ENCODE measurements around the gene BICC1. TPM values are rescaled to one million over a fixed set of nuclear protein-coding genes. Genes with fewer than 3 reads are reported as not detected.
"Not testable (repeated sequence)": the region's sequence is repeated elsewhere in the genome, so short reads cannot be mapped to it uniquely, and the experiment has no call there.

Gene BICC1
- total and polyA plus RNA-seq, 9 donors: 15.2 to 26.9 (median 19.7) TPM

GRCh38 chr10:58857251-58857805 is 344.7 kb downstream of the BICC1 start:
- no peak overlapping the region for H3K27ac ChIP-seq (ENCODE audit: low read length)
- H3K4me3 ChIP-seq (ENCODE audit: low read length): no peak overlapping the region
- no peaks in the 10 kb centered on the region for H3K27me3 ChIP-seq (ENCODE audit: control insufficient read depth, insufficient read depth, low read length)
- H3K4me1 ChIP-seq (ENCODE audit: control insufficient read depth, insufficient read depth, low read length): peaks cover 22% of the 10 kb centered on the region
- WGBS (ENCODE audit: insufficient coverage): 100% methylated on average over 1 of the region's 3 CpGs
- no peaks in the 10 kb centered on the region for H3K36me3 ChIP-seq (ENCODE audit: control insufficient read depth, insufficient read depth, low read length)
- DNase-seq: no peak
- peaks cover 2% of the 10 kb centered on the region for H3K9me3 ChIP-seq (replicated peaks; ENCODE audit: control insufficient read depth, low read depth, low read length)

- not testable (repeated sequence) for DNase-seq; H3K4me3 ChIP-seq (ENCODE audit: low read length); H3K27me3 ChIP-seq (ENCODE audit: control insufficient read depth, insufficient read depth, low read length); H3K27ac ChIP-seq (ENCODE audit: low read length); H3K9me3 ChIP-seq (replicated peaks; ENCODE audit: control insufficient read depth, low read depth, low read length); H3K36me3 ChIP-seq (ENCODE audit: control insufficient read depth, insufficient read depth, low read length)
- peaks cover 22% of the 10 kb centered on the region for H3K4me1 ChIP-seq (ENCODE audit: control insufficient read depth, insufficient read depth, low read length)
- WGBS (ENCODE audit: insufficient coverage): no CpG with 5 or more reads among the region's 1 CpG
Measured at GRCh38 chr10:58858123-58858522, 345.5 kb downstream of the BICC1 start.

DNA sequence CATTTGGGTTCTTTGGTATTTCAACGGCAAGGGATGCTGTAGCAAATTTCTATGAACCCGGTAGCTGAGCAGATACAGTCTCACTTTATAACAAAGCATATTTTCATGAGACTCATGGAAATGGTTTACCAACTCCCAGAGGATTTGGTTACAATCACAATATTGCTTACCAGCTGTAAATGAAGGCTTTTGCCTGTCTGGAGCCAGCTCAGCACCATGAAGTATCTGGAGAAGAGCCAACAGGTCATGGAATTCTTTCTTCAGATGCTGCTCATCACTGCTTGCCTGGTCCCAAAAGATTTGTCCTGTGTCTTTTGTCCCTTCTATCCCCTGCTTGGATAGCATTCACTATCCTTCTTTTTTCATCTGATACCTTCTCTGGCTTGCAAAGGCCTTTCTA is 346.9 kb downstream of the BICC1 start:
- no peak overlapping the region for H3K27ac ChIP-seq (ENCODE audit: low read length)
- DNase-seq: no peak
- H3K27me3 ChIP-seq (ENCODE audit: control insufficient read depth, insufficient read depth, low read length): no peaks in the 10 kb centered on the region
- 60% methylated on average over 2 of the region's 2 CpGs for WGBS (ENCODE audit: insufficient coverage)
- no peaks in the 10 kb centered on the region for H3K36me3 ChIP-seq (ENCODE audit: control insufficient read depth, insufficient read depth, low read length)
- no peak overlapping the region for H3K4me3 ChIP-seq (ENCODE audit: low read length)
- H3K4me1 ChIP-seq (ENCODE audit: control insufficient read depth, insufficient read depth, low read length): peaks cover 22% of the 10 kb centered on the region
- H3K9me3 ChIP-seq (replicated peaks; ENCODE audit: control insufficient read depth, low read depth, low read length): peaks cover 2% of the 10 kb centered on the region

DNA sequence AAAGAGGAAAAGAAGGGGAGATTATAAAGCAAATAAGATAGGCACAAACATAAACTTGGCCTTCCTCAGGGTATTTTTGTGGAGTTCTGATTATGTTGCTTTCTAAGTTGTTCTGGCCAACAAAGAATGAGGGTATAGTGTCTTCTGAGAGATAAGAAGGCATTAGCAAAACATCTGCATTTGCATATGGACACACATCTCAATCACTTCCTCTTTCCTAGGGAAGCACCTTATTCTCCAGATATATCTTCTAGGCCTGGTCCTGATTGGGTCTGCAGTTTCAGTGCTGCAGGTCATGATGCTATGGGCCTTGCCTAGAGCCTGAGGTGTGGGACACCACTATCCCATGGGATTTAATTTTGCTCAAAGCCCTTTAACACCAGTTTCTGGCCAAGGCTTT is 355.0 kb downstream of the BICC1 start:
- Histone ChIP-seq H3K4me3 (ENCODE audit: low read length) (no peak overlapping the region), H3K27ac (ENCODE audit: low read length) (no peak overlapping the region), H3K9me3 (replicated peaks; ENCODE audit: control insufficient read depth, low read depth, low read length) (no peaks in the 10 kb centered on the region), H3K27me3 (ENCODE audit: control insufficient read depth, insufficient read depth, low read length) (no peaks in the 10 kb centered on the region), H3K4me1 (ENCODE audit: control insufficient read depth, insufficient read depth, low read length) (no peaks in the 10 kb centered on the region), H3K36me3 (ENCODE audit: control insufficient read depth, insufficient read depth, low read length) (no peaks in the 10 kb centered on the region)
- DNase-seq: no peak

- H3K27me3 ChIP-seq (ENCODE audit: control insufficient read depth, insufficient read depth, low read length): no peaks in the 10 kb centered on the region
- no CpG with 5 or more reads among the region's 8 CpGs for WGBS (ENCODE audit: insufficient coverage)
- no peaks in the 10 kb centered on the region for H3K36me3 ChIP-seq (ENCODE audit: control insufficient read depth, insufficient read depth, low read length)
- no peaks in the 10 kb centered on the region for H3K9me3 ChIP-seq (replicated peaks; ENCODE audit: control insufficient read depth, low read depth, low read length)
- H3K4me3 ChIP-seq (ENCODE audit: low read length): no peak overlapping the region
- no peaks in the 10 kb centered on the region for H3K4me1 ChIP-seq (ENCODE audit: control insufficient read depth, insufficient read depth, low read length)
- H3K27ac ChIP-seq (ENCODE audit: low read length): no peak overlapping the region
- DNase-seq: no peak
Measured at GRCh38 chr10:58868736-58869435, 356.2 kb downstream of the BICC1 start.

- no peak overlapping the region for H3K27ac ChIP-seq (ENCODE audit: low read length)
- H3K27me3 ChIP-seq (ENCODE audit: control insufficient read depth, insufficient read depth, low read length): no peaks in the 10 kb centered on the region
- H3K9me3 ChIP-seq (replicated peaks; ENCODE audit: control insufficient read depth, low read depth, low read length): no peaks in the 10 kb centered on the region
- 100% methylated on average over 2 of the region's 4 CpGs for WGBS (ENCODE audit: insufficient coverage)
- no peaks in the 10 kb centered on the region for H3K36me3 ChIP-seq (ENCODE audit: control insufficient read depth, insufficient read depth, low read length)
- DNase-seq: no peak
- H3K4me3 ChIP-seq (ENCODE audit: low read length): no peak overlapping the region
- no peaks in the 10 kb centered on the region for H3K4me1 ChIP-seq (ENCODE audit: control insufficient read depth, insufficient read depth, low read length)
Measured at GRCh38 chr10:58870070-58870469, 357.4 kb downstream of the BICC1 start.

DNA sequence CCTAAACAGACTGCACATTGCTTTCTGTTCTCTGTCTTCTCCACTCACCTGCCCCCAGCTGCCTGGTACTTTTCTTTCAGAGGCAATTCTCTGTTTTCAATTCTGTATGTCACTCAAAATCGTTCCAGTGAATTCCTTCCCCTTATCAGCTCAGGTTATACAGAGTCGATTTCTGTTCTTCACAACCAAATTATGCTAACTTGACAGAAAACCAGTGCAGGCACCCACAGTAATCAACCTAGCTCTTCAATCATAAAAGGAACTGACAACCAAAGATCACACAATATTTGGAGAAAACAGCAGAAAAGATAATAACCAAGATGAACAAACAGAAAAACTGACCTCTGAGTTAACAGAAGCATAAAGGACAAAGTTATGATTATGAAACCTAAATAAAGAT is 360.5 kb downstream of the BICC1 start:
- H3K4me3 ChIP-seq (ENCODE audit: low read length): no peak overlapping the region
- no peak for DNase-seq
- 56% methylated on average over 1 of the region's 2 CpGs for WGBS (ENCODE audit: insufficient coverage)
- H3K9me3 ChIP-seq (replicated peaks; ENCODE audit: control insufficient read depth, low read depth, low read length): no peaks in the 10 kb centered on the region
- no peaks in the 10 kb centered on the region for H3K36me3 ChIP-seq (ENCODE audit: control insufficient read depth, insufficient read depth, low read length)
- no peaks in the 10 kb centered on the region for H3K4me1 ChIP-seq (ENCODE audit: control insufficient read depth, insufficient read depth, low read length)
- no peaks in the 10 kb centered on the region for H3K27me3 ChIP-seq (ENCODE audit: control insufficient read depth, insufficient read depth, low read length)
- no peak overlapping the region for H3K27ac ChIP-seq (ENCODE audit: low read length)

Other genes starting within 250 kb of the BICC1 start
- 2.7 TPM for gene IPMK, start 245.0 kb upstream of the BICC1 start, total RNA-seq
- gene IPMK, start 245.0 kb upstream of the BICC1 start, polyA plus RNA-seq (ENCODE audit: insufficient read depth in 1 of 8, insufficient read length in 8 of 8, low replicate concordance in 1 of 8): 1 to 10 TPM; 3.1 to 4.6 (median 3.6) TPM
- gene CISD1, start 243.7 kb upstream of the BICC1 start, total RNA-seq: 32.9 TPM
- gene CISD1, start 243.7 kb upstream of the BICC1 start, polyA plus RNA-seq (ENCODE audit: insufficient read depth in 1 of 8, insufficient read length in 8 of 8, low replicate concordance in 1 of 8): 10 to 100 TPM; 18.8 to 28.1 (median 21.1) TPM
- gene UBE2D1, start 177.9 kb upstream of the BICC1 start, total RNA-seq: 7.0 TPM
- 10 to 100 TPM; 11.8 to 18.0 (median 14.1) TPM for gene UBE2D1, start 177.9 kb upstream of the BICC1 start, polyA plus RNA-seq (ENCODE audit: insufficient read depth in 1 of 8, insufficient read length in 8 of 8, low replicate concordance in 1 of 8)
- gene TFAM, start 127.5 kb upstream of the BICC1 start, total RNA-seq: 37.5 TPM
- gene TFAM, start 127.5 kb upstream of the BICC1 start, polyA plus RNA-seq (ENCODE audit: insufficient read depth in 1 of 8, insufficient read length in 8 of 8, low replicate concordance in 1 of 8): 10 to 100 TPM; 24.9 to 37.6 (median 31.6) TPM

Data from muscle of leg (tissue), 11 donors.